ENCODE results near the gene CLDN6. TPM values are rescaled to one million over a fixed set of nuclear protein-coding genes. Genes with fewer than 3 reads are reported as not detected.

CLDN6 gene
- total and polyA plus RNA-seq, 9 of the 15 experiments (the other 6 are each of a cell fraction or from before 2014, with no cell fraction given): 0.22 to 0.75 (median 0.38) TPM; not detected in 3

- TF ChIP-seq, protein P1, sequence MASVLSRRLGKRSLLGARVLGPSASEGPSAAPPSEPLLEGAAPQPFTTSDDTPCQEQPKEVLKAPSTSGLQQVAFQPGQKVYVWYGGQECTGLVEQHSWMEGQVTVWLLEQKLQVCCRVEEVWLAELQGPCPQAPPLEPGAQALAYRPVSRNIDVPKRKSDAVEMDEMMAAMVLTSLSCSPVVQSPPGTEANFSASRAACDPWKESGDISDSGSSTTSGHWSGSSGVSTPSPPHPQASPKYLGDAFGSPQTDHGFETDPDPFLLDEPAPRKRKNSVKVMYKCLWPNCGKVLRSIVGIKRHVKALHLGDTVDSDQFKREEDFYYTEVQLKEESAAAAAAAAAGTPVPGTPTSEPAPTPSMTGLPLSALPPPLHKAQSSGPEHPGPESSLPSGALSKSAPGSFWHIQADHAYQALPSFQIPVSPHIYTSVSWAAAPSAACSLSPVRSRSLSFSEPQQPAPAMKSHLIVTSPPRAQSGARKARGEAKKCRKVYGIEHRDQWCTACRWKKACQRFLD (CRISPR knock-in tag; IDR thresholded peaks at IDR 0.05): no peak; the same call in 1 of the 2 replicates
- TF ChIP-seq GABPB2 (CRISPR knock-in tag; conservative IDR thresholded peaks at IDR 0.05) (no peak), NFYB (IDR thresholded peaks at IDR 0.05; ENCODE audit: extremely low read depth, insufficient read length) (no peak), RHOXF2B (CRISPR knock-in tag; conservative IDR thresholded peaks at IDR 0.05) (no peak), SRSF3 (IDR thresholded peaks at IDR 0.05; ENCODE audit: insufficient read depth, low read length) (no peak), HBP1 (CRISPR knock-in tag; IDR thresholded peaks at IDR 0.05) (no peak), MCM2 (IDR thresholded peaks at IDR 0.05; ENCODE audit: low read depth) (no peak), ZNF766 (CRISPR knock-in tag; conservative IDR thresholded peaks at IDR 0.05) (peak; percentile 55; the same call in 1 of the 2 replicates), HSF4 (CRISPR knock-in tag; IDR thresholded peaks at IDR 0.05; ENCODE audit: borderline replicate concordance) (no peak), SMARCB1 (IDR thresholded peaks at IDR 0.05; ENCODE audit: insufficient read length, low read depth) (no peak), ZNF318 (IDR thresholded peaks at IDR 0.05; ENCODE audit: borderline replicate concordance in 1 of 2, low read depth in 1 of 2) (no peak), PURB (CRISPR knock-in tag; IDR thresholded peaks at IDR 0.05; ENCODE audit: low read depth) (no peak), NFRKB (IDR thresholded peaks at IDR 0.05; ENCODE audit: low read depth) (peak; percentile 34), FUS (optimal IDR thresholded peaks at IDR 0.05; ENCODE audit: low read depth, low read length) (no peak)
- TF ChIP-seq, protein P2, sequence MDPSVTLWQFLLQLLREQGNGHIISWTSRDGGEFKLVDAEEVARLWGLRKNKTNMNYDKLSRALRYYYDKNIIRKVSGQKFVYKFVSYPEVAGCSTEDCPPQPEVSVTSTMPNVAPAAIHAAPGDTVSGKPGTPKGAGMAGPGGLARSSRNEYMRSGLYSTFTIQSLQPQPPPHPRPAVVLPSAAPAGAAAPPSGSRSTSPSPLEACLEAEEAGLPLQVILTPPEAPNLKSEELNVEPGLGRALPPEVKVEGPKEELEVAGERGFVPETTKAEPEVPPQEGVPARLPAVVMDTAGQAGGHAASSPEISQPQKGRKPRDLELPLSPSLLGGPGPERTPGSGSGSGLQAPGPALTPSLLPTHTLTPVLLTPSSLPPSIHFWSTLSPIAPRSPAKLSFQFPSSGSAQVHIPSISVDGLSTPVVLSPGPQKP (CRISPR knock-in tag; IDR thresholded peaks at IDR 0.05): no peak
These were observed 36.6 kb downstream of the CLDN6 start (continued) for GRCh38 chr16:2981177-2981898.

All from K562 (cell line).